HG02571 (cell line): ENCODE results near the gene CCDC184.

ENCODE experiments used
- ATAC-seq: cut with Tn5 transposase; IDR thresholded peaks from one replicate; pipeline ENCODE4 v1.9.1; 2021; ENCODE audit warnings: mild to moderate bottlenecking, moderate library complexity; ENCODE audit not compliant: unreplicated experiment

The CCDC184 gene

DNA sequence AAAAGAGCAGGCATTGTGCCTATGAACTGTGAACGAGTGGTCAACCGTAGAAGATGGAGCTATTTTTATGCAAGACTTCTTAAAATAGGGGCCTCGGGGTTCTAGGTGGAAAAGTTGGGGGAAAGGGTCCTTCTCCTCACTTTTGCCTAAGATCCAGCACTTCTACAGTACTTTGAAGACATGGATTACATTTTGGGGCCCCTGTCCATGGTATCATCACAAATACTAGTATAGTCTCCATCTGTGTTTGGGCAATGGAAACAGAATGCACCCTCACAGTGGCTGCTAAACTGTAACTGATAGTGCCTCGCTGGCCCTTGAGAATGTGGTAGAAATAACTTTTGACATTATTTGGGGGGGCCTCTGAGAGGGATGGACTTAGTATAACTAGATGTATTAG is 5.5 kb upstream of the CCDC184 start:
- no peak for ATAC-seq

DNA sequence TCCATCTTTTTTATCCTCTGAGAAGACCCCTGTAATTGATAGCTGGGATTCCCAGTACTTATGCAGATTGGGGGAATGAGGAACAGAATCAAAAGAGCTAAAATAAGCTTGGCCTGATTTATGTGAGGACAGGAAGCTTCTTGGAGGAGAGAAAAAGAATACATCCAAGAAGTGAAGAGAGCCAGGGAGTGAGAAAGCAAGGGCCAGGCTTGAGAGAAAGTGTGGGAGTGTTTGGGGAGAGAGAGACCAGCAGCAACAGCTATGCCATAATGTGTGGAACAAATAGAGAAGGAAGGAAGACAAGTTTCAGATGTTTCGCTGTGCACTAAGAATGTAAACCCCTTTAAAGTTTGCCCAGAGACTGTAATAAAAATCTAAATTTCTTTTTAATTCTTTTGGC is 4.0 kb upstream of the CCDC184 start:
- no peak for ATAC-seq

DNA sequence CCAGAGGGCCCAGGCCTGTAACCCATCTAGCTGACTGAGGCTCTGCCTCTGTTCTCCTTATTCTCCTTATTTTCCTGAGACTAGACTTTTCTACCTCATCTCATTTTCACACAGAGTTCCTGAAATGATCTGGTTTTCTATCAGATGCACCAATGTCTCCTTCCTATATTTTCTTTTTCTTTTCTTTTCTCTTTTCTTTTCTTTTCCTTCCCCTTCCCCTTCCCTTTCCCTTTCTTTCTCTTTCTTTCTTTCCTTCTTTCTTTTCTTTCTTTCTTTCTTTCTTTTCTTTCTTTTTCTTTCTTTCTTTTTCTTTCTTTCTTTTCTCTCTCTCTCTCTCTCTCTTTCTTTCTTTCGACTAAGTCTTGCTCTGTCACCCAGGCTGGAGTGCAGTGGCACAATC is 3.0 kb upstream of the CCDC184 start:
- ATAC-seq, result no peak

DNA sequence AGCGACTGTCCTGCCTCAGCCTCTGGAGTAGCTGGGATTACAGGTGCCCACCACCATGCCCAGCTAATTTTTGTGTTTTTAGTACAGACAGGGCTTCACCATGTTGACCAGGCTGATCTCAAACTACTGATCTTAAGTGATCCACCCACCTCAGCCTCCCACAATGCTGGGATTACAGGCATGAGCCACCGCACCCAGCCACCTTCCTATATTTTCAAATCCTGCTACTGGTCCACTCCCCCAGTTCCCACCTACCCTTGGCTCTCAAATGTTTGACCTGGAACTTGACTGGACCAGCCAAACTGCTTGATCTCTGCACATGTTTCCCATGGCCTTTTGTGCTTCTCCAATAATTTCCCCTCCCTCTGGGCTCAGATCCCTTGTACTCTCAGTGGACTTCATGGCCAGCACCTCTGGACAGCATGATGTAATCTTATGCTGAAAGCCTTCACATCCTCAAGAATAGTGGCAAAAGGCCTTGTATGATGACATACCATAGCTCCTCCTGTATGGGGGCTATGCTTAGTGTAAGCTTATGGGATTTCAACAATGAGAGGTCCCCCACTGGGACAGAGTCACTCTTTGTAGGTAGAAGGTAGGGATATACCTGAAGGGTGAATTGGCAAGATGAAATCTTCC is 2.5 kb upstream of the CCDC184 start:
- ATAC-seq, result no peak

DNA sequence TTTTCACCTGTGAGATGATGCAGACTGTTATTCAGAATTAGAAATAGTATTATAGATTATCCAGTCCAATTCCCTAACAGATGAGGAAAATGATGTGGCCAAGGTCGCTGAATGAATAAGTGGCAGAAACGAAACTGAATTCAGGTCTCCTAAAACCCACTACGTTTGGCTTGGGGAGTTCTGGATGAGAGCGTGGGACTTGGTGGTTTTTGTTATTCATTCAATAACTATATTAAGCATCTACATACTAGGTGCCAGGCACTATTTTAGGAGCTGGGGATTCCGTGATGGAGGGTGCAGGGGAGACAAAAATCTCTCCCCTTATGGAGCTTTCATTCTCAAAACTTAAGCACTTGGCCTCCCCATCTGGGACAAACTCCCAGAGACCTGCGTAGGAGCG is 813 bp upstream of the CCDC184 start:
- ATAC-seq, result no peak

DNA sequence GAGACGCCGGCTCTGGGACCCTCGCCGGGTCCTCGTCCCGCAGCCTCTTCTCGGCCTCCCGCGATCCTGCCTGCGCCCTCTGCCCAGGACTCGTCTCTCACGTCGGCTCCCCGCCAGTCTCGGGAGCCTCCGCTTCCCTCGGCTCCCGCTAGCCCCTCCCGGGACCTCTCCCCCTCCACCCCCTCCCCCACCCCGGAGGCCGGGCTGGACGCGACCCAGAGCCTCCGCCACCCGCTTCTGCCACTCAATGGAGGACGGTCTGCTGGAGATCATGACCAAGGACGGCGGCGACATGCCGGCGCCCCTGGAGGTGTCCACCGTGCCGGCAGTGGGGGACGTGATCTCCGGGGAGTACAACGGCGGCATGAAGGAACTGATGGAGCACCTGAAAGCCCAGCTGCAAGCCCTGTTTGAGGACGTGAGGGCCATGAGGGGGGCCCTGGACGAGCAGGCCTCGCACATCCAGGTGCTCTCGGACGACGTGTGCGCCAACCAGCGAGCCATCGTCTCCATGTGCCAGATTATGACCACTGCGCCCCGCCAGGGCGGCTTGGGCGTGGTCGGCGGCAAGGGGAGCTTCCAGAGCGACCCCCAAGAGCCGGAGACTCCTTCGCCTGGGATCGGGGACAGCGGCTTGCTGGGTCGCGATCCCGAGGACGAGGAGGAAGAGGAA is 568 bp downstream of the CCDC184 start:
- ATAC-seq, result no peak

DNA sequence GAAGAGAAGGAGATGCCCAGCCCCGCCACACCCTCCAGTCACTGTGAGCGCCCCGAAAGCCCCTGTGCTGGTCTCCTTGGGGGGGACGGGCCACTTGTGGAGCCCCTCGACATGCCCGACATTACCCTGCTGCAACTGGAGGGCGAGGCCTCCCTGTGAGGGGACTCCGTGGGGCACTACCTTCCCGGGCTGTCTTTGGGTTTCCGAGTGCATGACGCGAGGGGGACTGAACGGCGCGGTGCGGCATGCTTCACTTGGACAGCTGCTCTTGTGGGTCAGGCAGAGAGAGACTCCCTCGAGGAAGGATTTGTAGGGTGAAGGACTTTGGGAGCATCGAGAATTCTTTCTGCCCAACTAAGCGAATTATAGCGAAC is 1.1 kb downstream of the CCDC184 start:
- no peak for ATAC-seq

DNA sequence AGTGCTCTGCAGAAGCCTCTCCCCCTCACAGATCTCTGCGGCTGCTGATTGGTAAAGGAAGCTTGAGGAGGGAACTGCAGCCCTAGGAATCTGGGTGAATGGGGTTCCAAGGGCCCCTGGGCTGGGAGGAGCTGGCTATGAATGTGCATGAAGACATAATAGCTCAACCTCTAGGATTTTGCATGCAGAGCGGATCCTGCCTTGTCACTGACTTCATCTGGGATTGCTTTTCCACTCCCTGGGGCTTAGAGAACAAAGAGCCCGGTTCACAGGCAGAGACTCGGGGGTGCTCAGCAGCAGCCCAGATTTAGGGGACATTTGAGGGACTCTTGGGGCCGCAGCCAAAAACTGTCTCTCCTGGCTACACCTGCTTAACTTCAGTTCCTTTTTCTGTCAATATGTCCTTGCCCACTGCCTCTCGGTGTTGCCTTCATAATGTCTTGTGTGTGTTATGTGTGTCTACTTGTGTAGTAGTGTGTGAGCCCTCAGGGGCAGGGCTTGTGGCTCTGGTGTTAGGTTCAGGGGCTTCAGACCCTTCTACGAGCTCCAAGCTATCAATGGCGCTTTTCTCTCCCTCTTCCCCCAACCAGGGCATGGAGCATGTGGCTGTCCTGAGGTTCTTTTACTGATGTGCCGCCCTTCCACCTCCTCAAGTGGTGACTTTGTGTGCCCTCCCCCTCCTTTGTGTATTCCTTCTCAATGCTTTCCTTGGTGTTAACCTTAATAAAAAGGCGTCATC is 1.9 kb downstream of the CCDC184 start:
- ATAC-seq, result no peak

DNA sequence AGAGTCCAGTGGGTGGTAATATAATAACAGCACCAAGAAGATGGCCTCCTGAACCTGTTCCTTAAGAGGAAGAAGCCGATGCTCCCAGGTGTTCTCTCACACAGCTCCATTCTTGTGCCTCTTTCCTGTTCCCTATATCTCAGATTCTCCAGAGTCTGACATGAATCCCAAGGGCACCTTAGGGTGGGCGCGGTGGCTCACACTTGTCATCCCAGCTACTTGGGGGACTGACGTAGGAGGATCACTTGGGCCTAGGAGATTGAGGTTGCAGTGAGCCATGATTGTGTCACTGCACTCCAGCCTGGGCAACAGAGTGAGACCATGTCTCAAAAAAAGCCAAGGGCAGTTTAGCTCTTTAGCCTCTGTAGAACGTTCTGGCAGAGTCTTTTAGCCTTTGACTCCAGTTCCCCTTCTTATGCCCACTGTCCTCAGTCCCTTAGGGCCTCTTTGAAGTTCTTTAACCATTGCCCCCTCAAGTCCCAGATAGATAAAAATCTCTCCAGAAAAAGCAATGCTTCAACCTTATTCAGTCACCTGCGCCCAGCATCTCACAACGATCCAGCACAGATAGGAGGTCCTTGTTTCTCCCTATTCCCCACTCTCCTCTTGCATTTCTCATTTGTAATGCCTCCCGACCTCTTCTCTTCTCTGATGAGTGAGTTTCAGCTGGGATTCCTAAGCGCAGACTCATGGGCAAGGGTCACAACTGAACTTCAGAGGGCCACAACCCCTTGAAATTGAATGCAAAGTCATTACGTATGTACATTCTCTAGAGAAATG is 4.7 kb downstream of the CCDC184 start:
- ATAC-seq, result no peak

DNA sequence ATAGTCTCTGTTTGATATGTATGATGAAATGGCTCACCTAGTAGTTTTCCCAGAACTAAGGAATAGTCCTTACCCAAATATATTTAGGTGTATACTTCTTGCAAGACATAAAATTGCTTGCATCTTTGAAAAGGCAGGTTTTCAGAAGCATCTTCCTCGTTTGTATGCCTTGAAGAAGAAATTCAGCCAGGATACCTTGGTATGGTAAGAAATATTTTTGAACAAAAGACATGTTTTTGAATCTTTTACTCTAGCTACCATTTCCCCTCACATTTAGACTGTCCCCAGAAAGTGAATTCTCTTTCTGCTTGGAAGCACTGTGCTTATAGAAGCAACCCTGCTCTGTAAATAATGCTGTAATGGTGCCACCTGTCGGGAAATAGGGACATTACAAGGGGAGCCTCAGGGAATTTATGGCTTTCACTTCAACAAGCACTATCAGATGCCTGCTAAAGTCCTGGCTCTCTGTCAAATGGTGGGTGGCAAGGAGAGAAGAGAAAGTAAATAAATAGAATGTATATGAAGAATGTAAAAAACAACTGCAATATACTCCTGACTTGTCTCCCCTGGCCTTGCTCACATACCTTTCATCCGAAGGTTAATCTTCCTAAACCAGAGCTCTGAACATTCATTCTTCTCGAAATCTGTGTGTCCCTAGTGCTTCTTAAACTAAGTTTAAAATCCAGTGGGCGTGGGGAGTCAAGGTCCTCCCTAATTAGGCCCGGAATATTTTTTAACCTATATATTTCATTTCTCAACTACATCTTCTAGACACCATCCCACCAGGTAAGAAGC is 6.1 kb downstream of the CCDC184 start:
- ATAC-seq, result no peak

DNA sequence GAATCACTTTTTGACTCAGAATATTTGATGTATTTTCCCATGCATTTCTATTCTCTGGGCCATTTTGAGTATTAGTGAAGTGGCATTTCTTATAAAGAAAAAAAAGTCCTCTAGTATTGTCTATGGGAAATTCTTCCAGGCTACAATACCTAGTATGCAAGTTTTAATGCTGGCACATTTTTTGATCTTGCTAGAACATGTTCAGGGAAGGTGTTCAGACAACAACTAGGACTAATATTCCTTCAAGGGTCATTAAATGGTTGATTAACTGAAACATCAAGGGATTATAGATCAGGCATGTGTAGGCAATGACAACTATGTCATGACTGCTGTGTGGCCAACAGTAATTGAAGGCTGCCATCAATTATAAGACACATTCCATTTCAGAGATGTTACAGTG is 7.7 kb downstream of the CCDC184 start:
- no peak for ATAC-seq

DNA sequence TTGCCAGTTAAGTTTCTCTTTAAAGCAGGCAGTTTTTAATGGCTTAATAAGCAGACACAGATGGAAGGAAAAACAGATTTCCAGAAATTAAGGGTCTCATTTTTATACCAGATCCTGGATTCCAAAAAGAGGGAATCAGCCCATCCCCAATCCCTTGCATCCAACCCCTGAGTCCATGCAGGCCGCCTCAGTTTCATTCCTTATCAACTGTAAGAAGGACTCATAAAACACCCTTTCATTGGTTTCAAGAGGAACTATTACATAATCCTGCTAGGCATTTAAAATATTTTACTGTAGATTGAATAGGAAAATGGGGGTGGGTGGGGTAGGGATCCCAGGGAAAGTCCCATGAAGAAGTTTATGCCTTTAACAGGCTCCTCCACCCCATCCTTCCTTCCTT is 9.4 kb downstream of the CCDC184 start:
- no peak for ATAC-seq

DNA sequence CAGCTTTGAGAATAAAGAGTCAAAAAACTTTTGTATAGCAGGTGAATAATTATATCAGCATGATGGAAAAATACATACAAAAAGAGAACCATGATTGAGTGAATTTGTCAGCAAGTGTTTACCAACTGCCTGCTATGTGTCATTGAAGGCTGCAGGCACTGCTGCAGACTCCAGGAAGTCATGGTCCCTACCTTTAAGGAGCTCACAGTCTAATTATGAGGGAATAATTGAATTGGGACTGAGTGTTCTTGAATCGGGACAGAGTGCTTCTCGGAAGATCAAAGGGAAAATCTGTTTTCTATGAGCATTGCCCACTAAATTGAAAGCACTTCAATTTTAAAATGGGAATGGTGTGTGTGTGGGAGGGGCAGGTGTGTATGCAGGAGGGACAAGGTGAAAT is 10.2 kb downstream of the CCDC184 start:
- no peak for ATAC-seq

DNA sequence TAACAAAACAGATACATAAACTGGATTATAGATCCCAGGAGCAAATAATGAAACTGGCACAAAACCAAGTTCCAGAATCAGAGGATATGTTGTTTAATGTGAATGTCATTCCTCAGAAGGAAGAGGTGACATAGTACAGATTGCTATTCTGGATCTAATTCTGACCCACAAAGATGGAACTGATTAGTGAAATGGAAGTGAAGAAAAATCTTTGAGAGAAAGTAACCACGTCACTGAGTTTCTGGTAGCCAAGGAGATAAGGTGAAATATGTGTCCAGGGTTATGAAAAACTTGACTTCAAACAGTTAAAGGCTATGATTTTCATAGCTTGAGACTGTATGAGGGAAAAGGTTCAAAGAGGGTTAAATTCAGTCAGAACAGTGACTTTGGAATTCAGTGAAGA is 11.4 kb downstream of the CCDC184 start:
- ATAC-seq, result no peak

DNA sequence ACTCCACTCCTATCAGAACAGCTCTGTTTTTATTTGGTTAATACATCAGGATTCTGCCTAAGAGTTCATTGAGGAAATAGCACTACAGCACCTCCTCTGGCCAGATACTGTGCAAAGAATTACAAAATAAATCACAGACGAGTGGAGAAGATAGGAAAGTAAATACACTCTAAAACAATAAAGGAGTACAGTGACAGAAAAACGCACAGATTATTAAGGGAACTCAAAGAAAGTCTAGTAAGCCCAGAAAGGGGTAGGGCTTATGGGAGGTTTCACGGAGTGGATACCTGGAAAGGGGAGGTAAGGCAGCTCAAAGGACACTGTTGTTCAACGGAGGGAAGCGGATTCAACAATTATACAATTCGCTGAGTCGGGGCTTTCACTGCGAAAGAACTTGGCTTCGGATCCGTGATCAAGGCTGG is 14.1 kb downstream of the CCDC184 start:
- ATAC-seq, result peak; percentile 13

DNA sequence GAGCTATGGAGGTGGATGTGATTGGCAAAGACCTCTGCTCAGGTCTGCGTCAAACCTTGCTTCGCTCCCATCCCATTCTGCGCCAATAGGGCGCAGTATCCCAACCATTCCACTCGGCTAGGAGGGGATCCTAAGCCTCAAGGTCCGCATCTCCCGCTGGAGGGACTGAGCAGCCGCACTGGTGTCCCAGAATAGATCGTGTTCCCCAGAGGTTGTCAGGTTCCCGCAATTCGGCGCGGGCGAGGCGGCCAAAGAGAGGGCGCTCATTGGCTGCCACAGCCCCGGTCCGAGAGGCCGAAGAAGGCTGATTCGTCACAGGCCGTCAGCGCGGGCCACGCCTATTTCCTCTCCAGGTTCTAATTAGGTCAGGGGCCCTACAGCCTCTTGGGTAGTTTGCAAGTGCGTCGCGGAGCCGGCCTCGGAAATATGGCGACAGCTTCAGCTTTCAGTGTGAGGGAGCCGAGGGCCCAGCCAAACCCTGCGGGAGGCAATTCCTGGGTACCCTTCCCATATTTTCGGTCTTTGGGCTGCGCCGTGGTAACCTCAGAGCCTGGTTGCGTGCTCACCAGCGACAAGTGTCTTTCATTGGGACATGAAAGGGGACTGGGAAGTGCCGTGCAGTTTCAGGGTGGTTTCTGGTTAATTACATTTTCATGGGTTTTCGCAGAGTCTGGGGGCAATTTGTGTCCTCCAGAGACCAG is 14.7 kb downstream of the CCDC184 start:
- ATAC-seq, result peak; percentile 100

DNA sequence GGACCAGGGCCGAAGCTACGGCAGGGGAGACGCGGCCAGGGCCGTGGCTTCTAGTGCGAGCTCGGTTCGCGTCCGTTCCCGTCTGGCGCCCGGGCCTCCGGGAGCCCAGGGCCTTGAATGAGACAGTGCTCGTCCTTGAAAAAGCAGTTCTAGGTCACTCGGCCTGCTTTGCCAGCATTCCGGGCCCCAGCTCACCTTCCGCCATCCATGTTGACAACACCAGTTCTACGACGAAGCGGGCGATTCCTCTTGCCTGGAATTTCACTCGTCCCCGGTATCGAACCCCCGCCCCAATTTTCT is 15.2 kb downstream of the CCDC184 start:
- peak; percentile 15 for ATAC-seq

DNA sequence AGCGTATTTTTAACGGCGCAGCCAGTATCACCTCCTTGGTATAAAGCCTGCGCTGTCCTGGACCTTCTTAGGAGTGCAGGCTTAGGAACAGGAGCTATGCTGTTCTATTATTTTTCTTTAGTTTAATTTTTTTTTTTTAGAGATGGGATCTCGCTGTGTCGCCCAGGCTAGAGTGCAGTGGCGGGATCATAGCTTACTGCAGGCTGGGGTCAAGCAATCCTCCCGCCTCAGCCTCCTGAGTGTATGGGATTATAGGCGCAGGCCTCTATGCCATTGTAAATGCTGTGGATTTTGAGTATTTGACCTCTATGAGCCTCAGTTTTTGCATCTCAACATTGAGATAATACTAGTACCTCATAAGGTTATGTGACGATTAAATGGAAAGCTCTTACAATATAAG is 15.5 kb downstream of the CCDC184 start:
- no peak for ATAC-seq

DNA sequence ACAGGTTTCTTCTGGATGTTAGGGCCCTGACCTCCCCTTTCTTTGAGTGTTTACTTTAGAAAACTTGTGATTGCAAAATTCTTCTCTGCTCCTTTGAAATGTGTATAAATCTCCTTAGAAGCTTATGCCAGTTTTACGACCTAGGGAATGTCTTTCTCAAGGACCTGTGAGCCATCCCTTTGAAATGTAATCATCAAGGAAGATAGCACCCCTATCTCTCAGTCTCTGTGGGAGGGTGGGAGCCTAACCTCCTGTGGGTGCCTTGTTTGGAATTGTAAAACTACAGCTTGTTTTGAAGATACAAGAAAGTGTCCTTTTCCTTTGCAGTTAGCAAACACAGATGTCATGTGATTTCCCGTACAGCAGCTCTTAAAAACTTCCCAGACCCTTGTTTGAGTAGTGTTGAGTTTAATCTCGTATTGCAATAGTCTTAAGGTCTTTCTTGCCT is 16.4 kb downstream of the CCDC184 start:
- ATAC-seq, result no peak

DNA sequence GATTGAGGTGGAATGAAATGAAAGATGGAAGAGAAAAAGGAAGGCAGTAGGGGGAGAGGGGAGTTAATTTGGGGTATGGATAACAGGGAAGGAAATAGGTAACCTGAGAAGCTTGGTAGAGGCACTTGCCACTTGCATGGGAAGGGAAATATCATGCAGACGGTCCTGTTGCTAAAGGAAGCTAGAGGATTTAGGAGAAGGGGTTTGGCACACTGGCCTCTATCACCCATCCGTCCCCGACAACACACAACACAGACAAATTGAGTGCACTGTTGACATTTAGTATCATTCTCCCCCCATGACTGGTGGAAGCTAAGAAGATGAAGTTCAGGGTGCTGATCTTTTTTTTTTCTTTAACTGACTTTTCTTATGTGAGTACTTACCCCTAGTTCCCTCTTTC is 17.6 kb downstream of the CCDC184 start:
- no peak for ATAC-seq
